Osteocyte (in vitro differentiated cells): ENCODE results near the gene ZNF468. TPM values are rescaled to one million over a fixed set of nuclear protein-coding genes. Genes with fewer than 3 reads are reported as not detected.
A peak's percentile ranks its signal among the peaks of the same experiment; 100 is the strongest.
"Not testable (repeated sequence)": the region's sequence is repeated elsewhere in the genome, so short reads cannot be mapped to it uniquely, and the experiment has no call there.

Experiments used
- DNase-seq: peaks from one replicate; pipeline ENCODE4 v3.0.0; 2021; ENCODE audit warnings: mixed read lengths; ENCODE audit not compliant: unreplicated experiment; ENCODE audit errors: extremely low spot score
- H3K27ac Mint-ChIP-seq: one replicate; pipeline ENCODE4 v1.8.0; 2021; ENCODE audit warnings: mild to moderate bottlenecking, mixed read lengths; ENCODE audit not compliant: unreplicated experiment
- H3K27me3 Mint-ChIP-seq: one replicate; pipeline ENCODE4 v1.8.0; 2021; ENCODE audit warnings: mixed read lengths; ENCODE audit not compliant: unreplicated experiment
- H3K36me3 Mint-ChIP-seq: one replicate; pipeline ENCODE4 v1.8.0; 2021; ENCODE audit warnings: mixed read lengths; ENCODE audit not compliant: unreplicated experiment
- H3K4me1 Mint-ChIP-seq: one replicate; pipeline ENCODE4 v1.8.0; 2021; ENCODE audit warnings: mixed read lengths; ENCODE audit not compliant: unreplicated experiment
- H3K4me3 Mint-ChIP-seq: one replicate; pipeline ENCODE4 v1.8.0; 2021; ENCODE audit warnings: mild to moderate bottlenecking, moderate library complexity, mixed read lengths; ENCODE audit not compliant: unreplicated experiment
- H3K9me3 Mint-ChIP-seq: one replicate; pipeline ENCODE4 v1.8.0; 2021; ENCODE audit warnings: mixed read lengths; ENCODE audit not compliant: unreplicated experiment
- total RNA-seq: library from RNA; stranded (reverse); gene quantifications from 2 replicates; pipeline ENCODE4 v1.2.1, GENCODE V29; 2021
- TF ChIP-seq, protein P1 (sequence below): fragments of 200-600 bp; sonication (generic); IDR thresholded peaks from 2 replicates; pipeline ENCODE4 v1.5.0; 2021; ENCODE audit warnings: antibody characterized with exemption, mild to moderate bottlenecking, moderate library complexity

The ZNF468 gene
- total RNA-seq, 1 donor from 2014 or later, result 16.0 TPM

GRCh38 chr19:52825765-52826164 is 31.7 kb downstream of the ZNF468 start:
- Mint-ChIP-seq H3K4me1 (peaks cover 4% of the 10 kb centered on the region), H3K27ac (no peak overlapping the region)

DNA sequence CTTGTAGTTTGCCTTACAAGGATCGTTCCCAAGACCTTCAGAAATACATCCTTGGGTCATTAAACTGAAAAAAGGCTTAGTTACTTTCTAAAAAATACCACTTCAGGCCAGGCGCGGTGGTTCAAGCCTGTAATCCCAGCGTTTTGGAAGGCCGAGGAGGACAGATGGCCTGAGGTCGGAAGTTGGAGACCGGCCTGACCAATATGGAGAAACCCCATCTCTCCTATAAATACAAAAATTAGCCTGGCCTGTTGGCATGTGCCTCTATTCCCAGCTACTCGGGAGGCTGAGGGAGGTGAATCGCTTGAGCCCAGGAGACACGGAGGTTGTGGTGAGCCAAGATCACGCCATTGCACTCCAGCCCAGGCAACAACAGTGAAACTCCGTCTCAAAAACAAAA is 33.7 kb downstream of the ZNF468 start:
- no peaks in the 10 kb centered on the region for H3K9me3 Mint-ChIP-seq
- H3K4me3 Mint-ChIP-seq, result no peak overlapping the region
- no peak for DNase-seq
- no peaks in the 10 kb centered on the region for H3K36me3 Mint-ChIP-seq
- no peak overlapping the region for H3K27ac Mint-ChIP-seq
- H3K27me3 Mint-ChIP-seq, result no peaks in the 10 kb centered on the region
- TF ChIP-seq, protein P1, sequence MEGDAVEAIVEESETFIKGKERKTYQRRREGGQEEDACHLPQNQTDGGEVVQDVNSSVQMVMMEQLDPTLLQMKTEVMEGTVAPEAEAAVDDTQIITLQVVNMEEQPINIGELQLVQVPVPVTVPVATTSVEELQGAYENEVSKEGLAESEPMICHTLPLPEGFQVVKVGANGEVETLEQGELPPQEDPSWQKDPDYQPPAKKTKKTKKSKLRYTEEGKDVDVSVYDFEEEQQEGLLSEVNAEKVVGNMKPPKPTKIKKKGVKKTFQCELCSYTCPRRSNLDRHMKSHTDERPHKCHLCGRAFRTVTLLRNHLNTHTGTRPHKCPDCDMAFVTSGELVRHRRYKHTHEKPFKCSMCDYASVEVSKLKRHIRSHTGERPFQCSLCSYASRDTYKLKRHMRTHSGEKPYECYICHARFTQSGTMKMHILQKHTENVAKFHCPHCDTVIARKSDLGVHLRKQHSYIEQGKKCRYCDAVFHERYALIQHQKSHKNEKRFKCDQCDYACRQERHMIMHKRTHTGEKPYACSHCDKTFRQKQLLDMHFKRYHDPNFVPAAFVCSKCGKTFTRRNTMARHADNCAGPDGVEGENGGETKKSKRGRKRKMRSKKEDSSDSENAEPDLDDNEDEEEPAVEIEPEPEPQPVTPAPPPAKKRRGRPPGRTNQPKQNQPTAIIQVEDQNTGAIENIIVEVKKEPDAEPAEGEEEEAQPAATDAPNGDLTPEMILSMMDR, result no peak
- H3K4me1 Mint-ChIP-seq, result peaks cover 9% of the 10 kb centered on the region

More at GRCh38 chr19:52825765-52826164, 31.7 kb downstream of the ZNF468 start:
- no peak for DNase-seq
- no peaks in the 10 kb centered on the region for H3K27me3 Mint-ChIP-seq
- H3K4me3 Mint-ChIP-seq, result no peak overlapping the region
- TF ChIP-seq, protein P1, result no peak
- no peaks in the 10 kb centered on the region for H3K36me3 Mint-ChIP-seq
- no peaks in the 10 kb centered on the region for H3K9me3 Mint-ChIP-seq

GRCh38 chr19:52821204-52821960 is 36.0 kb downstream of the ZNF468 start, which contains the start of gene ZNF28:
Gene ZNF28, minus strand, starts transcription at chr19:52821633. Its CDS starts 3,675 bp downstream, at chr19:52817958.
- not testable (repeated sequence) for H3K4me1 Mint-ChIP-seq, H3K27me3 Mint-ChIP-seq, H3K9me3 Mint-ChIP-seq
- Mint-ChIP-seq H3K36me3 (peaks cover 14% of the 10 kb centered on the region), H3K27ac (peak within 1 kb of the TSS; percentile 88), H3K4me3 (peak within 1 kb of the TSS; percentile 87)
- DNase-seq, result peak; percentile 87

GRCh38 chr19:52820472-52821203 is 36.8 kb downstream of the ZNF468 start:
- not testable (repeated sequence) for H3K4me1 Mint-ChIP-seq, DNase-seq

DNA sequence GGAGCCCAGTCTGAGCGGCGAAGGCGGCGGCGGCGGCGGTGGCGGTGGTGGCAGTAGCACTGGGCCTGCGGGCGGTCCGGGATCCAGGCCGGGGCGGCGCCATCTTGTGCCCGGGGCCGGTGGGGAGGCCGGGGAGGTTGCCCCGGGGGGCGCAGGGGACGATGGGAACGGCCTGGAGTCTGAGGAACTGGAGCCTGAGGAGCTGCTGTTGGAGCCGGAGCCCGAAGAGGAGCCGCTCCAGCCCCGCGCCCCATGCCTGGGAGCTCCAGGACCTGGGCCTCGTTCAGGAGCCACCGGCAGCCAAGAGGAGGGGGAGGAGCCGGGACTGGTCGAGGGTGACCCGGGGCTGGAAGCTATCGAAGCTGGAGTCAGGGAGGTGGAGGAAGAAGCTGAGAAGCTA is 47.6 kb downstream of the ZNF468 start:
- Mint-ChIP-seq H3K4me3 (no peak overlapping the region), H3K9me3 (peaks cover 3% of the 10 kb centered on the region), H3K36me3 (peaks cover 58% of the 10 kb centered on the region)

More at GRCh38 chr19:52820472-52821203, 36.8 kb downstream of the ZNF468 start:
- Mint-ChIP-seq H3K36me3 (peaks cover 14% of the 10 kb centered on the region), H3K4me3 (peak overlapping the region; percentile 87), H3K27ac (peak overlapping the region; percentile 88)
- H3K9me3 Mint-ChIP-seq, H3K27me3 Mint-ChIP-seq: not testable (repeated sequence)

GRCh38 chr19:52799950-52800640 is 57.3 kb downstream of the ZNF468 start:
- Mint-ChIP-seq H3K36me3 (peaks cover 73% of the 10 kb centered on the region), H3K9me3 (peaks cover 55% of the 10 kb centered on the region)
- not testable (repeated sequence) for H3K27me3 Mint-ChIP-seq, H3K4me1 Mint-ChIP-seq, DNase-seq, H3K4me3 Mint-ChIP-seq, H3K27ac Mint-ChIP-seq

More for the DNA sequence above, 47.6 kb downstream of the ZNF468 start:
- TF ChIP-seq, protein P1, result no peak
- H3K27me3 Mint-ChIP-seq, result no peaks in the 10 kb centered on the region
- H3K27ac Mint-ChIP-seq, result no peak overlapping the region
- no peaks in the 10 kb centered on the region for H3K4me1 Mint-ChIP-seq
- no peak for DNase-seq
